Spleen (tissue), 11 donors: ENCODE results near the gene NAA35. TPM values are rescaled to one million over a fixed set of nuclear protein-coding genes. Genes with fewer than 3 reads are reported as not detected.
"Not testable (repeated sequence)": the region's sequence is repeated elsewhere in the genome, so short reads cannot be mapped to it uniquely, and the experiment has no call there.

Source experiments
- DNase-seq: peaks from one replicate; pipeline ENCODE4 v3.0.0-alpha.2; 2020
- H3K27ac ChIP-seq, 8 donors: fragments of 200-600 bp; sonication (generic) in 7 of 8; 1 replicate in 4 of 8; 2 replicates in 4 of 8; pipeline versions ENCODE4 v1.5.0 to v1.8.0; 2016 to 2021; ENCODE audit warnings: inconsistent platforms in 4 of 8, mild to moderate bottlenecking in 4 of 8, moderate library complexity in 1 of 8
- H3K27me3 ChIP-seq, 7 donors: fragments of 200-600 bp; sonication (generic) in 6 of 7; replicated peaks in 1 of 7; 1 replicate in 4 of 7; 2 replicates in 3 of 7; pipeline versions ENCODE4 v1.5.0 to v1.8.0; 2016 to 2021; ENCODE audit warnings: inconsistent platforms in 3 of 7, mild to moderate bottlenecking in 1 of 7
- H3K36me3 ChIP-seq, 6 donors: fragments of 200-600 bp; sonication (generic) in 5 of 6; 1 replicate in 4 of 6; 2 replicates in 2 of 6; pipeline versions ENCODE4 v1.5.0 to v1.8.0; 2016 to 2021; ENCODE audit warnings: inconsistent platforms in 2 of 6
- H3K4me1 ChIP-seq, 6 donors: fragments of 200-600 bp; sonication (generic) in 5 of 6; 1 replicate in 3 of 6; 2 replicates in 3 of 6; pipeline versions ENCODE4 v1.5.0 to v1.8.0; 2016 to 2021; ENCODE audit warnings: inconsistent platforms in 3 of 6
- H3K4me3 ChIP-seq, 8 donors: fragments of 200-600 bp; sonication (generic) in 7 of 8; 1 replicate in 4 of 8; 2 replicates in 4 of 8; pipeline versions ENCODE4 v1.5.0 to v1.8.0; 2016 to 2021; ENCODE audit warnings: inconsistent platforms in 4 of 8, mild to moderate bottlenecking in 4 of 8, moderate library complexity in 2 of 8
- H3K9me3 ChIP-seq, 8 donors: fragments of 200-600 bp; sonication (generic) in 7 of 8; 1 replicate in 4 of 8; 2 replicates in 4 of 8; pipeline versions ENCODE4 v1.5.0 to v1.8.0; 2016 to 2021; ENCODE audit warnings: inconsistent platforms in 4 of 8
- POLR2A ChIP-seq, 3 donors: fragments of 450-650 bp; IDR thresholded peaks; one replicate each; pipeline ENCODE4 v1.5.1; 2017; ENCODE audit warnings: antibody characterized with exemption in 3 of 3, mild to moderate bottlenecking in 1 of 3
- POLR2AphosphoS5 ChIP-seq, 3 donors: sonication (generic); formaldehyde crosslinking; IDR thresholded peaks; one replicate each; pipeline ENCODE4 v1.5.1; 2017; ENCODE audit warnings: antibody characterized with exemption in 3 of 3
- WGBS, 5 donors: extraction: QIAGEN DNeasy Blood & Tissue Kit in 3 of 5; methylation state at CpG; one replicate each; pipeline versions ENCODE4 v1.1.5 to v1.1.7; 2013 to 2018; 5-methylcytosine and 5-hydroxymethylcytosine counted together
- intact Hi-C: fragments of 100-400 bp; cut with DNase I; formaldehyde crosslinking; loops from one replicate; pipeline ENCODE4 v1.15.0; 2023; ENCODE audit warnings: low total_unique reads
- polyA plus RNA-seq, 3 donors: library from polyadenylated mRNA; stranded (reverse); fragments of 200-250 nt; gene quantifications; one replicate each; pipeline ENCODE4 v1.2.1, GENCODE V29; 2013
- total RNA-seq, 7 donors: library from RNA; depleted of rRNA in 3 of 7; stranded (reverse); fragments of >200 nt in 3 of 7; fragmentation: NEBNext Ultra II Directional in 4 of 7; extraction: Animal tissue kit (Norgen Biotek cat#: 25700) in 4 of 7; gene quantifications; one replicate each; pipeline versions ENCODE4 v1.1.0 to v1.2.1, GENCODE V29; 2016 to 2021
- TF ChIP-seq, protein P1 (sequence below), 11 experiments: fragments of 200-600 bp in 7 of 11; fragments of 450-650 bp in 4 of 11; sonication (generic) in 4 of 11; IDR thresholded peaks in 8 of 11; conservative IDR thresholded peaks in 3 of 11; 1 replicate in 7 of 11; 2 replicates in 4 of 11; pipeline versions ENCODE4 v1.4.0 to v1.8.0; 2016 to 2021; ENCODE audit warnings: antibody characterized with exemption in 11 of 11, inconsistent platforms in 4 of 11, mild to moderate bottlenecking in 1 of 11
- donor health status: healthy with polysubstance abuse.
- donor health status: DM: no; HTN: no; CAD: no; lungs with moderate emphysema.
- donor health status: DM: no; HTN: no; CAD: no.
- donor health status: Bipolar disorder and iron deficiency.
- donor health status: healthy.
- donor health status: DM: no; HTN: no; CAD: no.
- donor health status: DM: yes; HTN: yes; CAD: no.

The NAA35 gene
- total and polyA plus RNA-seq, 10 donors, result 4.2 to 23.7 (median 18.9) TPM

DNA sequence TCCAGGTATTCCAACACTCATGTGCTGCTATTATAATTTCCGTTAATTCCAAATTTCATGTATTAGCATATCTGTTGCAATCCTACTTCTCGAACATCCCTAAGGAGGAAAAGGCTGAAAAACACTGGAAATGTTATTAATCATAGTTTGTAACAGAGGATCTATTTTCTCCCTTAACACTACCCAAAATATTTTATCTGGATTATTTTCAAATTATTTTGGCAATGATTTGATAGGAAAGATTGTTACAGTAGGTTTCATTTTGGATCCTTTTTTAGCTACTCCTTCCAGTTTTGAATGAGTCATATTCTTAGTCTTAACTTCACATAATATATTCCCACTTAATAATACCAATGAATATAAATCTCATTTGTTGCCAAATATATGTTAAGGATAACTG lies 13.9 kb upstream of the NAA35 start:
- Histone ChIP-seq H3K27ac (no peak overlapping the region), H3K9me3 (no peaks in the 10 kb centered on the region), H3K4me1 (no peaks in the 10 kb centered on the region), H3K36me3 (no peaks in the 10 kb centered on the region), H3K27me3 (peaks cover 0 to 16% (median 0%) of the 10 kb centered on the region in 7 donors), H3K4me3 (no peak overlapping the region)
- 74 to 89% (median 83%) methylated on average over 2 of the region's 2 CpGs for WGBS, 5 donors
- intact Hi-C loops, result no loop called here
- no peak for DNase-seq
- TF ChIP-seq, protein P1, sequence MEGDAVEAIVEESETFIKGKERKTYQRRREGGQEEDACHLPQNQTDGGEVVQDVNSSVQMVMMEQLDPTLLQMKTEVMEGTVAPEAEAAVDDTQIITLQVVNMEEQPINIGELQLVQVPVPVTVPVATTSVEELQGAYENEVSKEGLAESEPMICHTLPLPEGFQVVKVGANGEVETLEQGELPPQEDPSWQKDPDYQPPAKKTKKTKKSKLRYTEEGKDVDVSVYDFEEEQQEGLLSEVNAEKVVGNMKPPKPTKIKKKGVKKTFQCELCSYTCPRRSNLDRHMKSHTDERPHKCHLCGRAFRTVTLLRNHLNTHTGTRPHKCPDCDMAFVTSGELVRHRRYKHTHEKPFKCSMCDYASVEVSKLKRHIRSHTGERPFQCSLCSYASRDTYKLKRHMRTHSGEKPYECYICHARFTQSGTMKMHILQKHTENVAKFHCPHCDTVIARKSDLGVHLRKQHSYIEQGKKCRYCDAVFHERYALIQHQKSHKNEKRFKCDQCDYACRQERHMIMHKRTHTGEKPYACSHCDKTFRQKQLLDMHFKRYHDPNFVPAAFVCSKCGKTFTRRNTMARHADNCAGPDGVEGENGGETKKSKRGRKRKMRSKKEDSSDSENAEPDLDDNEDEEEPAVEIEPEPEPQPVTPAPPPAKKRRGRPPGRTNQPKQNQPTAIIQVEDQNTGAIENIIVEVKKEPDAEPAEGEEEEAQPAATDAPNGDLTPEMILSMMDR (IDR thresholded peaks at IDR 0.05 in 8 of 11, conservative IDR thresholded peaks at IDR 0.05 in 3 of 11), result no peak
- no peak for TF ChIP-seq POLR2A (IDR thresholded peaks at IDR 0.05)
- TF ChIP-seq POLR2AphosphoS5 (IDR thresholded peaks at IDR 0.05), result no peak

DNA sequence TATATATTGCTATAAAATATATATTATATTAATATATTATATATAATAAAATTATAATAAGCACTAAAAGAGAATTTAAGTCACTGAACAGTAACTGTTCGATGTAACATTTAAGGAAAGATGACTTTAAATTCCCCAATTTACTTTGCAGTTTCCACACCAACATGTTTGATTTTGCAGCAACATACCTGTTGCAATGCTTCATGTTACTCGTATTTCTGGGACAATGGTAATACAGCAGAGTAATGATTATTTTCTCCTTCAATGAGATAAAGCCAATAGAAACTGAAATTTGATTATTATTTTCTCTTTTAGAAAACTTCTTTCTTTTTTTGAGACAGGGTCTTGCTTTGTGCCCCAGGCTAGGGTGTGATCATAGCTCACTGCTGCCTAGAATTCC lies 9.5 kb upstream of the NAA35 start:
- WGBS, 5 donors, result 80 to 96% (median 86%) methylated on average over 2 of the region's 2 CpGs
- H3K36me3 ChIP-seq, result no peaks in the 10 kb centered on the region
- no peaks in the 10 kb centered on the region for H3K9me3 ChIP-seq
- TF ChIP-seq POLR2AphosphoS5 (IDR thresholded peaks at IDR 0.05) (no peak), POLR2A (IDR thresholded peaks at IDR 0.05) (no peak)
- TF ChIP-seq, protein P1 (IDR thresholded peaks at IDR 0.05 in 8 of 11, conservative IDR thresholded peaks at IDR 0.05 in 3 of 11), result no peak
- H3K4me3 ChIP-seq, result no peak overlapping the region
- intact Hi-C loops, result no loop called here
- no peak for DNase-seq
- no peak overlapping the region for H3K27ac ChIP-seq
- H3K27me3 ChIP-seq, result peaks cover 0 to 16% (median 0%) of the 10 kb centered on the region in 7 donors
- H3K4me1 ChIP-seq, result no peaks in the 10 kb centered on the region

DNA sequence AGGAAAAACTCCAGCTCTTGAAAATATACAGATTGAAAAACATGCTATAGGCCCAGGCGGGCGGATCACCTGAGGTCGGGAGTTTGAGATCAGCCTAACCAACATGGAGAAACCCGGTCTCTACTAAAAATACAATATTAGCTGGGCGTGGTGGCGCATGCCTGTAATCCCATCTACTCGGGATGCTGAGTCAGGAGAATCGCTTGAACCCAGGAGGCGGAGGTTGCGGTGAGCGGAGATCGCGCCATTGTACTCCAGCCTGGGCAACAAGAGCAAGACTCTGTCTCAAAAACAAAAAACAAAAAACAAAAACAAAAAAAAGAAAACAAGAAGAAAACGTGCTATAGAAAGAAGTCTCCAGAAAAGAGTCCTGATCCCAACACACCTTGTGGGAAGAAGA lies 5.0 kb upstream of the NAA35 start:
- DNase-seq, H3K4me3 ChIP-seq, intact Hi-C loops, H3K4me1 ChIP-seq, H3K27ac ChIP-seq, H3K36me3 ChIP-seq, H3K9me3 ChIP-seq, H3K27me3 ChIP-seq: not testable (repeated sequence)
- WGBS, 5 donors, result 94 to 97% (median 96%) methylated on average over 14 of the region's 14 CpGs

DNA sequence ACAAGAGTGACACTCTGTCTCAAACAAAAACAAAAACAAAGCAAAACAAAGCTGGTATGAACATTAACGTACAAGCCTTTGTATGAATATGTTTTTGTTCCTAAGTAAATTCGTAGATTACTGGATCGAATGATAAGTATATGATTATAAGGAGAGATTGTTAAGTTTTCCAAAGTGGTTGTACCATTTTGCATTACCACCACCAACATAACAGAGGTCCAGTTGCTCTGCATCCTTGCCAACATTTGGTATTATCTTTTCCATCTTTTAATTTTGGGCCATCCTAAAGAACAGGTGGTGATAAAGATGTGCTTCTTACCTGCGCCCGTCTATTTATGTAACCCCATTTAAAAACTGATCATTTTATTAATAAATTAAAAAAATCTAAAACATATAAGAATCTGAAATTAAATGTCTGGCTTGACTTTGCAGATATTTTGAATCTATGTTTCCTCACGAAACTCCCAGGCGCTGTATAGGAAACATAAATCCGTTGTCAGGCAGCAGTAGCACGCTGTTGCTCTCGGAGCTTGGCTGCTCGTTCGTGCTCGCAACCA lies 593 bp upstream of the NAA35 start:
- peaks cover 23 to 50% (median 40%) of the 10 kb centered on the region in 6 donors for H3K4me1 ChIP-seq
- H3K27me3 ChIP-seq, result no peaks in the 10 kb centered on the region
- intact Hi-C loops, result loop anchor here (10.0 kb wide), 1 partner anchor 196 kb away; the partner anchor contains the start of gene AGTPBP1
- H3K9me3 ChIP-seq, result no peaks in the 10 kb centered on the region
- peak overlapping the region; percentile 4 to 96 (median 93) for H3K27ac ChIP-seq
- TF ChIP-seq POLR2A (IDR thresholded peaks at IDR 0.05) (peak in 1 of 3 donors; percentile 49), POLR2AphosphoS5 (IDR thresholded peaks at IDR 0.05) (no peak)
- TF ChIP-seq, protein P1 (IDR thresholded peaks at IDR 0.05 in 8 of 11, conservative IDR thresholded peaks at IDR 0.05 in 3 of 11), result no peak
- H3K36me3 ChIP-seq, result peaks cover 0 to 28% (median 4%) of the 10 kb centered on the region in 6 donors
- H3K4me3 ChIP-seq, result peak overlapping the region in 7 of 8 donors; percentile 75 to 97 (median 93)
- WGBS, 5 donors, result 21 to 25% (median 23%) methylated on average over 13 of the region's 13 CpGs
- DNase-seq, result no peak
